Heart left ventricle (tissue), 13 donors: Measurements from ENCODE around the gene TRIP11.

Experiments
- CTCF ChIP-seq, 12 donors: fragments of 200-600 bp; sonication (generic) in 4 of 12; IDR thresholded peaks; one replicate each; pipeline versions ENCODE4 v1.5.0 to v1.8.0; 2018 to 2022; ENCODE audit warnings: antibody characterized with exemption in 12 of 12, mild to moderate bottlenecking in 5 of 12
- POLR2A ChIP-seq, 2 donors: fragments of 450-650 bp; IDR thresholded peaks; one replicate each; pipeline ENCODE4 v1.6.1; 2017; ENCODE audit warnings: antibody characterized with exemption in 2 of 2, mild to moderate bottlenecking in 2 of 2, moderate library complexity in 2 of 2
- donor health status: ischemic (EF 13 %, LVEDD 7.1; RV severe dilation, severe dysfunction).
- donor health status: DM: no; HTN: yes; CAD: no.
- donor health status: DM: no; HTN: no; CAD: no.
- donor health status: ischemic (EF 25% LVEDD 6.9; RV normal size, moderate dysfunction).
- donor health status: ischemic (EF 25% LVEDD 5.7; RV mildly dilated, moderate dysfunction).
- donor health status: ischemic (EF 35%, LVEDD 5.7; RV mildly dilated, moderate dysfunction).
- donor health status: nonischemic (EF 11% LVEDD 7.7; RV severe dilation, severe dysfunction).
- donor health status: DM: yes; HTN: yes; CAD: no.
- donor health status: PGD.
- donor health status: ischemic (EF 29% LVEDD 5.4; RV normal size, mild dysfunction).
- donor health status: nonischemic (EF 23%, LVEDD 6.1; RV moderate dilation, normal function).

GRCh38 chr14:91964724-91965123, 75.1 kb downstream of the TRIP11 start:
- TF ChIP-seq POLR2A (IDR thresholded peaks at IDR 0.05) (no peak), CTCF (IDR thresholded peaks at IDR 0.05) (no peak)
